Brain microvascular endothelial cell (primary cell): ENCODE results near the gene RIMBP2.

Experiments used
- DNase-seq: peaks from one replicate; pipeline ENCODE4 v3.0.0-alpha.2; 2020
- H3K27ac ChIP-seq: fragments of 250-450 bp; sonication (Bioruptor Pico); 2 replicates; pipeline ENCODE4 v1.5.1; 2020; ENCODE audit warnings: mild to moderate bottlenecking, moderate library complexity
- H3K27me3 ChIP-seq: fragments of 250-450 bp; sonication (Bioruptor Pico); replicated peaks from 2 replicates; pipeline ENCODE4 v1.5.1; 2020; ENCODE audit warnings: mild to moderate bottlenecking
- H3K36me3 ChIP-seq: fragments of 250-450 bp; sonication (Bioruptor Pico); replicated peaks from 2 replicates; pipeline ENCODE4 v1.5.1; 2020; ENCODE audit warnings: mild to moderate bottlenecking
- H3K4me3 ChIP-seq: 2 replicates; pipeline ENCODE4 v1.5.1; 2011; ENCODE audit warnings: low read depth, mild to moderate bottlenecking, control low read depth, low read length, moderate library complexity
- in situ Hi-C: cut with HindIII; loops from 2 replicates; pipeline ENCODE4 v1.10.0; 2017; ENCODE audit warnings: low sequenced_read_pairs, low pct_ligation_motif_present
- TF ChIP-seq, protein P1 (sequence below): IDR thresholded peaks from 2 replicates; pipeline ENCODE4 v1.5.1; 2011; ENCODE audit warnings: low read depth, mild to moderate bottlenecking, moderate library complexity, low read length, control low read depth, inconsistent platforms; ENCODE audit errors: missing control alignments

Gene RIMBP2

GRCh38 chr12:130477701-130478100 is 238.4 kb downstream of the RIMBP2 start:
- TF ChIP-seq, protein P1, sequence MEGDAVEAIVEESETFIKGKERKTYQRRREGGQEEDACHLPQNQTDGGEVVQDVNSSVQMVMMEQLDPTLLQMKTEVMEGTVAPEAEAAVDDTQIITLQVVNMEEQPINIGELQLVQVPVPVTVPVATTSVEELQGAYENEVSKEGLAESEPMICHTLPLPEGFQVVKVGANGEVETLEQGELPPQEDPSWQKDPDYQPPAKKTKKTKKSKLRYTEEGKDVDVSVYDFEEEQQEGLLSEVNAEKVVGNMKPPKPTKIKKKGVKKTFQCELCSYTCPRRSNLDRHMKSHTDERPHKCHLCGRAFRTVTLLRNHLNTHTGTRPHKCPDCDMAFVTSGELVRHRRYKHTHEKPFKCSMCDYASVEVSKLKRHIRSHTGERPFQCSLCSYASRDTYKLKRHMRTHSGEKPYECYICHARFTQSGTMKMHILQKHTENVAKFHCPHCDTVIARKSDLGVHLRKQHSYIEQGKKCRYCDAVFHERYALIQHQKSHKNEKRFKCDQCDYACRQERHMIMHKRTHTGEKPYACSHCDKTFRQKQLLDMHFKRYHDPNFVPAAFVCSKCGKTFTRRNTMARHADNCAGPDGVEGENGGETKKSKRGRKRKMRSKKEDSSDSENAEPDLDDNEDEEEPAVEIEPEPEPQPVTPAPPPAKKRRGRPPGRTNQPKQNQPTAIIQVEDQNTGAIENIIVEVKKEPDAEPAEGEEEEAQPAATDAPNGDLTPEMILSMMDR: no peak
- H3K27ac ChIP-seq: no peak overlapping the region
- no peak overlapping the region for H3K4me3 ChIP-seq
- DNase-seq: no peak
- no peaks in the 10 kb centered on the region for H3K36me3 ChIP-seq
- in situ Hi-C loops: no loop called here
- H3K27me3 ChIP-seq: no peaks in the 10 kb centered on the region

DNA sequence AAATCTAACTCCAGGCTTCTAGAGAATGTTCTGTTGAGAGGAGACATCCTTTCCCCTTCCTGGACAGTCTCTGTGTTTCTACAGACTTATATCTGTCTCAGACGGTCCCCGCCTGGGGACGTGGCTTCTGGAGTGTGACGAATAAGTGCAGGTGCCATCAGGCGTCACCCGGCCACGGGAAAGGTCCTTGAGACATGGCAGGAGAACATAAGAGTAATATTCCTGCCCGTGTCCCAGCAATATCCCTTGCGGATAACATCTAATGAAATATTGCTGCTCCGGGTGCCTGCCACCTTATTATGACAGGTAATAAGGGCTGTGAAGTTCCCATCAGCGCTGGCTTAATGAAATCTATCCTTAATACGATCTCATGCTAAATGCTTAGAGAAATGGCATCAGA is 238.8 kb downstream of the RIMBP2 start:
- no peak overlapping the region for H3K4me3 ChIP-seq
- in situ Hi-C loops: no loop called here
- H3K27ac ChIP-seq: no peak overlapping the region
- no peak for DNase-seq
- TF ChIP-seq, protein P1: no peak
- no peaks in the 10 kb centered on the region for H3K36me3 ChIP-seq
- no peaks in the 10 kb centered on the region for H3K27me3 ChIP-seq

DNA sequence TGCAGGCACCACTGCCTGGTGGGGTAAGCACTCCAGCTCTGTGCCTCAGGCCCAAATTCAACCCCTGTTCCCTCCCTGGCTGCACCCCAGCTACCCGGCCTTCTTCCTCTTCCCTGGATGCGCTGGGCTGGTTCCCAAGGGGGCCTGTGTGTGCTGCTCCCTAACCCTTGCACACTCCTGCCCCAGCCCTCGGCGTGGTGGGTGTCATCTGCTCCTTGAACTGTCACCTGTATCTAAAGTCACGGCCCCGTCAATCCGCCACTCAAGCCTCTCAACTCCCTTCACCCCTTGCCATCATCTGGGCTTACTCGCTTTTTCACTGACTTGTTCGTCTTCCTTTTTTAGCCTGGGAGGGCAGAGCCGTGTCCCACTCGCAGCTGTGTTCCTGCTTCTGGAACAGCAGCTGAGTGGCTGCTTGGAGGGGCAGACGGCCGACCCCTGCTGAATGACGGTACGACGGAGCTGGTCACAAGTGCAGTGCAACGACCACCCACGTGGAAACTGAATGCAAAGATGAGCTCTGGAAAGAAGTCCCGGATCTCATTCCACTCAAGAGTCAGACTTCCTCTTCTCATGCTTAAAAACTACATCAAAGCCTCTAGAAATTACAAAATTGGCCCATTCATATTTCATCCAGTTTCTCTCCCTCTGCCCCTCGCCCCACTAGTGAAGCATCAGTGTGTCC is 239.5 kb downstream of the RIMBP2 start:
- in situ Hi-C loops: no loop called here
- Histone ChIP-seq H3K27me3 (no peaks in the 10 kb centered on the region), H3K36me3 (no peaks in the 10 kb centered on the region), H3K4me3 (no peak overlapping the region), H3K27ac (no peak overlapping the region)
- DNase-seq: no peak
- TF ChIP-seq, protein P1: no peak

- in situ Hi-C loops: no loop called here
- DNase-seq: no peak
Measured at GRCh38 chr12:130474599-130475269, 241.4 kb downstream of the RIMBP2 start.

DNA sequence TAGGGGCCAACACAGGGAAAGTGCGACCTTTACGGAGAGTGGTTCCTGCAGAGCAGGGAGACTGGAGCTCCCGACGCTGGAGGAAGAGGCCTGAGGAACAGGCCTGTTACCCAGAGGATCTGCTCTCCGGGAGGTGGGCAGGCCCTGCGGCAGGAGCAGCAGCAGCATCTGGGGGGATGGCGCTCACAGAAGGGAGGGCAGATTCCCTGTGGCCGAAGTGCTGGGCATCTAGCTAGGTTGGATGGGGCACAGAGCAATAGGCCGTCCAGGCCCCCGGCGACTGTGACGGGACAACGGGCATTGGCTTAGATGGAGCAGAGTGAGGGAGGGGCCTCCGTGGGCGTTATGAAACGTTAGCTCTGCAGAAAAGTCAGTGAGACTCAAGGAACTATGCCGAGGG is 242.8 kb downstream of the RIMBP2 start:
- Histone ChIP-seq H3K4me3 (no peak overlapping the region), H3K27ac (no peak overlapping the region), H3K36me3 (no peaks in the 10 kb centered on the region), H3K27me3 (no peaks in the 10 kb centered on the region)
- in situ Hi-C loops: no loop called here
- DNase-seq: no peak
- TF ChIP-seq, protein P1: no peak

More at GRCh38 chr12:130474599-130475269, 241.4 kb downstream of the RIMBP2 start:
- H3K4me3 ChIP-seq: no peak overlapping the region
- no peak overlapping the region for H3K27ac ChIP-seq
- H3K27me3 ChIP-seq: no peaks in the 10 kb centered on the region
- no peaks in the 10 kb centered on the region for H3K36me3 ChIP-seq
- TF ChIP-seq, protein P1: no peak
